ENCODE data around the gene SCPEP1.
"Not testable (repeated sequence)": the region's sequence is repeated elsewhere in the genome, so short reads cannot be mapped to it uniquely, and the experiment has no call there.

SCPEP1 gene

DNA sequence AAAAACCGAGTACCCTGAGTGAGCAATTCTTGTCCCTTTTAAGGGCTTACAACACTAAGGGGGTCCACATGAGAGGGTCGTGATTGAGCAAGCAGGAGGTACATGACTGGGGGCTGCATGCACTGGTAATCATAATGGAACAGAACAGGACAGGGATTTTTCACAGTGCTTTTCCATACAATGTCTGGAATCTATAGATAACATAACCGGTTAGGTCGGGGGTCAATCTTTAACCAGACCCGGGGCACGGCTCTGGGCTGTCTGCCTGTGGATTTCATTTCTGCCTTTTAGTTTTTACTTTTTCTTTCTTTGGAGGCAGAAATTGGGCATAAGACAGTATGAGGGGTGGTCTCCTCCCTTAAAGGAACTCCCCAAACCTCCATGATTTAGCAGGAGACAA is 12.2 kb upstream of the SCPEP1 start:
- DNase-seq (ENCODE audit: low read depth, low spot score), result not testable (repeated sequence)

DNA sequence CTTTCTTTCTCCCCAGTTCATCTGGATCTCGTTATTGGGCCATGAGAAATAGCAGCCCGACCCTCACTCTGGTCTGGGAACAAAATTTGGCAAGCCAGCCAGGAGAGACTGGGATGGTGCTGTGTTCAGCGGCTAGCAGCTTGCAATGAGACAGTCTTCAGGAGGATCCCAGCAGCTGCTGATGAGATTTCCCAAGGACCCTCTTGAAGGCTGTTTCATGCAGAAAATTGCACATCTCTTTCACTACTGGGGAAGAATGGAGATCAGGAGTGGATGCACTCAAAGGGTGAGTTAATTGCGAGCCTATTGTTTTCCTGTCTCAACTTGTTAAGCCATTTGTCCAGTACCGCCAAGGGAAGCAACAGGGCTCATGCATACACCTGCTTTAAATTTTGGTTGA is 11.6 kb upstream of the SCPEP1 start:
- DNase-seq (ENCODE audit: low read depth, low spot score), result no peak

GRCh38 chr17:56970974-56971373 is 7.0 kb upstream of the SCPEP1 start:
- DNase-seq (ENCODE audit: low read depth, low spot score), result no peak

DNA sequence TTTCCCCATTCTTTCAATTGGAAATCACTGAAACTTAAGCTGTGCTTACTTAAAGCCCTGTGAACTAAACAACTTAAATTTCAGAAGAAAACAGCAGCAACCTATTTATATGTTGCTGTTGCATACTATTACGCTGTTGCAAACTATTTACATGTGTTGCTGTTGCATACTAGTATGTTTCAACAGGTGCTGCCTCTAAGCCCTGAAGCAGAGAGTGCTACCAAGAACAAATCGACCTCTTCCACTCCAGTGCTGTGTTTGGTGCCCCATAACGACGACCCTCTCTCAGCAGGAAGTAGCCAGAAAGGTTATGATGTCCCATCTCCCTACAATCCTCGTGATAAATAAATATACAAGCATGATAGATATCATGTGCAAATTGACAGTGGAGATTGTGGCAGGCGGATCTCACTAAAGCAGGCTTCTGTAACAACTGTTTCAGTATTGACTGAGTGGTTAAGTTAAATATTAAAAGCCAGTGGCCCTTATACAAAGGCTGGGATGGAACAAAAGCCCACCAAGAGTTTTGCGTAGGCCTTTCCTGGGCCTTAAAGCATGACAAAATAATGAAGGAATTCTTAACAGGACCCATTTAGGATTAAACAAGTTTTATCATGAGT is 5.7 kb upstream of the SCPEP1 start:
- DNase-seq (ENCODE audit: low read depth, low spot score), result no peak

GRCh38 chr17:56973520-56973919 is 4.4 kb upstream of the SCPEP1 start:
- DNase-seq (ENCODE audit: low read depth, low spot score), result no peak

GRCh38 chr17:56974055-56974454 is 3.9 kb upstream of the SCPEP1 start:
- DNase-seq (ENCODE audit: low read depth, low spot score), result no peak

DNA sequence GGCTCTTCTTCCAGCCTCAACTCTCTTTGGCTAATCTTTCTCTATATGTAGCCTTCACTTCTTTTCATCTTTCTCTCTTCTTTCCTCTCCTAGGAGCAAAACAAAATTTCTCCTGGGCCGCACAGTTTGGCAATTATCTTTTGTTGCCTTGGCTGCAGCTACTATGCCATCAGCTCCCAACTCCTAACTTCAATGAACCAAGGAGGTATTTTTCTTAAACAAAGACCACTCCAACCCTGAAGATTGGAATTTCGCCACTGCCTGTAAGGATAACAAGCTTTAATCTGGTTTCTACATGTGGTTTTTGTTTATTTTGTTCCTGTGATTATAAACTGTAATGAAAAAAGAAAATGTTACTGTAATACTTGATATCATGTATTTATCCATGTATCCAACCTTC is 2.3 kb upstream of the SCPEP1 start:
- DNase-seq (ENCODE audit: low read depth, low spot score), result no peak

DNA sequence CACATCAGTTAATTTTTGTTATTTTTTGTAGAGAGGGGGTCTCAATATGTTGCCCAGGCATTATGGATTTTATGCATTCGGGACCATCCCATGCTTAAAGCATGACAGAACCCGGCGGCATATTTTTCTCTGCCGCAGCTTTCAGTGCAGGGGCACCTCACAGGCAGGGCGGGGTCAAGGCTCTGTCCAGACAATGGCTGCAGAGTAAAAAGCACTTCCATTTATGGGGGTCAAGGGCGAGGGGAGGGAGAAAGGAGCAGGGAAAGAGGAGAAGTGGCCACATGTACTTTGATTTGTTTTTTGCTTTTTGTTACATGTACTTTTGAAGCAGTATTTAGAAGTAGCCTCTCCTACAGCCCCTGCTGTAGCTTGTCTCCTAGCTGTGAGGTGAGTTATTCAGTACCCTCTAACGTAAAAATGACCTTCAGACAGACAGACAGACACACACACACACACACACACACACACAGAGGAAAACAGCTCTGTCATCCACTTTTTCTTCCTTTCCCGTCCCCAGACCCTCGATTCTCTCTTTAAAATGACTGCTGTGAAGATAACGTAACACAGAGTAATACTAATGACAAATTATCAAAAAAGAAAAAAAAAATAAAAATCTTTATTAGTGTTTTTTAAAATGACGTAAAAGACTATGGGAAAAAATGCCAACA is 856 bp upstream of the SCPEP1 start:
- no peak for DNase-seq (ENCODE audit: low read depth, low spot score)

- no peak for DNase-seq (ENCODE audit: low read depth, low spot score)
These were observed 635 bp downstream of the SCPEP1 start for GRCh38 chr17:56978441-56979090.

DNA sequence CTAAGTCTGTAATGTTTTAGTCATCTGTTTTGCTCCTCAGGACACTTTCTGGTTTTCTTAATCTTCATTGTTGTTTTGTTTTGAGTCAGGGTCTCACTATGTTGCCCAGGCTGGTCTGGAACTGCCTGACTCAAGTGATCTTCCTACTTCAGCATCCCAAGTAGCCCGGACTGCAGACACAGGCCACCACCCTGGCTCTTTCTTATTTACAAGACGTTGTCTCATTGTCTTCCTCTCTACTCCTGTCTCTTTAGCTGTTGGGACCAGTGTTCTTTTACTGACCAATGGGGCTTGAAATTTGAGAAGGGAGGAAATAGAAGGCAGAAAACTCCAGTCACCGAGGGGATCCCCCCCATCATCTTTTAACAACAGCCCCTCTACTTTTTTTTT is 1.2 kb downstream of the SCPEP1 start:
- no peak for DNase-seq (ENCODE audit: low read depth, low spot score)

DNA sequence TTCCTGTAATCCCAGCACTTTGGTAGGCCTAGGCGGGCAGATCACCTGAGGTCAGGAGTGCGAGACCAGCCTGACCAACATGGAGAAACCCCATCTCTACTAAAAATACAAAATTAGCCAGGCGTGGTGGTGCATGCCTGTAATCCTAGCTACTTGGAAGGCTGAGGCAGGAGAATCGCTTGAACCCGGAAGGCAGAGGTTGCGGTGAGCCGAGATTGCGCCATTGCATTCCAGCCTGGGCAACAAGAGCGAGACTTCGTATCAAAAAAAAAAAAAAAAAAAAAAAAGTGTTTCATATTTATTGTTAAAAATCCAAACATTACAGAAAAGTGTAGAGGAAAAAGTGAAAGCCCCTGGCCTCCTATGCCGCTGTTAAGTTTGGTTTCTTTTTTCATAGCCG is 2.6 kb downstream of the SCPEP1 start:
- DNase-seq (ENCODE audit: low read depth, low spot score), result not testable (repeated sequence)

GRCh38 chr17:56982312-56982711 is 4.4 kb downstream of the SCPEP1 start:
- DNase-seq (ENCODE audit: low read depth, low spot score), result no peak

DNA sequence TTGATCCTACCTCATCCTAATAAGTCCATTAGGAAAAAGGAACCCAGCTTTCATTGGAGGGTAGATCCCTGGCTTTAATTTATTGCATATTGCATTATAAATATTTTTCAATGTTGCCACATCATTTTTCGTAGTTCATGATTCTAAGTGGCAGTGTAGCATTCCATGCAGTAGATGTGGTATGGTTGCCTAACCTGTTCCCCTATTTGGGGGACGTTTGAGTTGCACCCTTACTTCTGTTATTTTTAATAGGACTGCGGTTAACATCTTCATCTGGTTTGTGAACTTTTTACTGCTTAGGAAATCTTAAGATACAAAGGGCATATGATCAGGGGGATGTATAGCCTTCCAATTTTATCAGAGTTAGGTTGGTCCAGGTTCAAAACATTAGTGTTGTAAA is 5.4 kb downstream of the SCPEP1 start:
- DNase-seq (ENCODE audit: low read depth, low spot score), result no peak

- no peak for DNase-seq (ENCODE audit: low read depth, low spot score)
These were observed 7.6 kb downstream of the SCPEP1 start for GRCh38 chr17:56985371-56986162.

GRCh38 chr17:56987283-56987834 is 9.4 kb downstream of the SCPEP1 start:
- no peak for DNase-seq (ENCODE audit: low read depth, low spot score)

DNA sequence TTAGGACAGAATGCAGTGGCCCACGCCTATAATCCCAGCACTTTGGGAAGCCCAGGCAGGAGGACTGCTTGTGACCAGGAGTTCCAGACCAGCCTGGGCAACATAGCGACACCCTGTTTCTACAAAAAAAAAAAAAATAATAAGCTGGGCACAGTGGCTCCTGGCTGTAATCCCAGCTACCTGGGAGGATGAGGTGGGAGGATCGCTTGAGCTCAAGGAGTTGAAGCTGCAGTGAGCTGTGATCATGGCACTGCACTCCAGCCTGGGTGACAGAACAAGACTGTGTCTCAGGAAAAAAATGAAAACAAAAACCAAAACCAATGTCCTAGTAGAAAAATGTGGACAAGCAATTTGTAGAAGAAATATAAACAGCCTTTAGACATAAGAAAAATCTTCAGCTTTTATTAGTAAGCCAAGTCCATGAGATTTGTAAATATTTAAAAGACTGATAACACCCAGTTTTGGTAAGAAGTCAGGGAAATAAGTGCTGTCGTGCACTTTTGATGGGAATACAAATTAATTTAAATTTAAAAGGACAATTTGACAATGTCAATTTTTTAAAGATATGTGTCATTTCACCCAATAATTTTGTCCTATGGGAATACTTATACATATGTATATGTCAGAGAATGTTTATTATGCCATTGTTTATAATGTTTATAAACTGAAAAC is 11.1 kb downstream of the SCPEP1 start:
- DNase-seq (ENCODE audit: low read depth, low spot score), result no peak

- DNase-seq (ENCODE audit: low read depth, low spot score), result no peak
These were observed 14.4 kb downstream of the SCPEP1 start for GRCh38 chr17:56992364-56992763.

GRCh38 chr17:56994009-56994792 is 16.3 kb downstream of the SCPEP1 start:
- no peak for DNase-seq (ENCODE audit: low read depth, low spot score)

DNA sequence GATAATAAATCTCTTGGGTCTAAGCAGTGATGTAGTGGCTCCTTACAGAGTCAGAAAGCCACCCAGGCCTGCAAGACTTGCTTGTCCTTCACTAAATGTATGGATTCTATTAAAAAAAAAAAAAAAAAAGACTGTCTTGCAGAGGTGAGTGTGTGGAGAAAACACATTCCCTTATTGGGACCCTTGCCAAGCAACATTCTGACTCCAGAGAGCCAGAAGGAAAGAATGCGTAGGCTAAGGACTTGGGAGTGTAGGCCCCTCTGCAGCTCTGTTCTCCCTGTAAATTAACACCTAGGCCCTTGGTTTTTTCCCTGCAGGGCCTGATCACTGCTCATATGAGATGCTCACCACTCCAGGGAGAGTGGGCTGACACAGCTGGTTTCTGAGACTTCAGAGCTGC is 17.8 kb downstream of the SCPEP1 start:
- no peak for DNase-seq (ENCODE audit: low read depth, low spot score)

DNA sequence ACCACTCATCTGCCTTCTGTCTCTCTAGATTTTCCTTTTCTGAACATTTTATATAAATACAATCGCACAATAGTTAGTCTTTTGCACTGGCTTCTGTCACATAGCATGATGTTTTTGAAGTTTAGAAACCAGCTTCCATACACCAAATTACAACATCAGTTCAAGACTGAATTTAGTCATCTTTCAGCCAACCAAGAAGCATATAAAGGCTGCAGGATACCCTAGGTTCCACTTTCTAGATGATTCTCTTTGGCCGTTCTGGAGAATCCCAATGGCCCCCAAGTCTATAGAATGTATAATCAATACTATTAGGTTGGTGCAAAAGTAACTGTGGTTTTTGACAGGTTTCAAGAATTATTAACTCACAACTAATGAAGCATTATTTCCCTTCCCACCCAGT is 19.4 kb downstream of the SCPEP1 start:
- DNase-seq (ENCODE audit: low read depth, low spot score), result no peak

DNA sequence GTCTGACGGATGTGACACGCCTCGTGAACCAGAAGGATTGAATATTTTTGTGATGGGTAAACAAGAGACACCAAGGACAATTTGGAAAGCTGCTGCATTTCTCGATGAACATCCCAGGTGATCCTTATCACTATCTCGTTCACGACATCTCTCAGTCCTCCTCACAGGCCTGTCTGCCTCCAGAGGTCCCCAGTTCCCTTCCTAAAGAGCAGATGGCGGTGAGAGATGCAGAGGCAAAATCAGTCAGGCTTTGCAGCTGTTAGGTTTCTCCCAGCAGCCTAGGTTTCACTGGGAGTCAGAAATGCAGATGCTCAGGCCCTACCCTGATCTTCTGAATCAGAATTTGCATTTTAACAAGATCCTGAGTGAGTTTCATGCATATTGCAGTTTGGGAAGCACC is 23.6 kb downstream of the SCPEP1 start:
- no peak for DNase-seq (ENCODE audit: low read depth, low spot score)

Data from brain pericyte (primary cell).